ENCODE data around the gene DEF6. TPM values are rescaled to one million over a fixed set of nuclear protein-coding genes. Genes with fewer than 3 reads are reported as not detected.

DEF6 gene
- total and polyA plus RNA-seq, 2 of the 13 experiments (the other 11 are each of a cell fraction or from before 2014, with no cell fraction given), result 5.2 to 10.0 TPM

DNA sequence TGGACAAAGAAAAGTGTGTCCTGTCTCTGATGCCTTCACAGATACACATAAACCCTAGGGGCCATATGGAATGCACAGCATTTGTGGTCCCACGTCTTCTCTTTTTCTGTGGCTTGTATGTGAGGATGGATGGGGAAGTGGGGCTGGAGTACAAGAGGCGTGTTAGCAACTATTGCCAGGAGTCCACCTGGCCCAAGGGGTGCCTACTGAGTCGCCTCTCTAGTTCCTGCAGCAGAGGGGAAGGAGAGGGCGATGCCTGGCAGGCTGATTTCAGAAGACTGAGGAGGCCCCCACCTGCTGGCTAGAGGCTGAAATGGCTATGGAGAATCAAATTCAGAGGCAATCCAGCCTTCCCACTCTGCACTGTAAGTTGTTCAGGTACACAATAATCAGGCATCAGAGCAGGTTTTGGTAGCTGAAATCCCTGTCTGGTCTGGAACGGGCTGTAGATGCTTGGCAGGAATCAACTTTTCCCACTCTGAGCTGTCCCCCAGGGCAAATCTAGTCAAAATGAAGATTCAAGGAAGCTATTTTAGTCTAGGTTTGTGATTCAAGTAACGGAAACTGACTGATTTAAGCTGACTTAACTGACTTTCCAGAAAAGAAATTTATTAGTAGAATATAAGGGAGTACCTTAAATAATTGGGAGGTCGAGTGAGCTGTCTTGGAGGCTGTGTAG is 29.9 kb downstream of the DEF6 start (continued):
- TF ChIP-seq PHF21A (CRISPR knock-in tag; IDR thresholded peaks at IDR 0.05), result 0 out of 2 replicates have a peak, but pooled peaks have one; percentile 33
- TF ChIP-seq, protein P1, sequence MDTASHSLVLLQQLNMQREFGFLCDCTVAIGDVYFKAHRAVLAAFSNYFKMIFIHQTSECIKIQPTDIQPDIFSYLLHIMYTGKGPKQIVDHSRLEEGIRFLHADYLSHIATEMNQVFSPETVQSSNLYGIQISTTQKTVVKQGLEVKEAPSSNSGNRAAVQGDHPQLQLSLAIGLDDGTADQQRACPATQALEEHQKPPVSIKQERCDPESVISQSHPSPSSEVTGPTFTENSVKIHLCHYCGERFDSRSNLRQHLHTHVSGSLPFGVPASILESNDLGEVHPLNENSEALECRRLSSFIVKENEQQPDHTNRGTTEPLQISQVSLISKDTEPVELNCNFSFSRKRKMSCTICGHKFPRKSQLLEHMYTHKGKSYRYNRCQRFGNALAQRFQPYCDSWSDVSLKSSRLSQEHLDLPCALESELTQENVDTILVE (CRISPR knock-in tag; IDR thresholded peaks at IDR 0.05), result peak; percentile 67; the same call in 1 of the 2 replicates

DNA sequence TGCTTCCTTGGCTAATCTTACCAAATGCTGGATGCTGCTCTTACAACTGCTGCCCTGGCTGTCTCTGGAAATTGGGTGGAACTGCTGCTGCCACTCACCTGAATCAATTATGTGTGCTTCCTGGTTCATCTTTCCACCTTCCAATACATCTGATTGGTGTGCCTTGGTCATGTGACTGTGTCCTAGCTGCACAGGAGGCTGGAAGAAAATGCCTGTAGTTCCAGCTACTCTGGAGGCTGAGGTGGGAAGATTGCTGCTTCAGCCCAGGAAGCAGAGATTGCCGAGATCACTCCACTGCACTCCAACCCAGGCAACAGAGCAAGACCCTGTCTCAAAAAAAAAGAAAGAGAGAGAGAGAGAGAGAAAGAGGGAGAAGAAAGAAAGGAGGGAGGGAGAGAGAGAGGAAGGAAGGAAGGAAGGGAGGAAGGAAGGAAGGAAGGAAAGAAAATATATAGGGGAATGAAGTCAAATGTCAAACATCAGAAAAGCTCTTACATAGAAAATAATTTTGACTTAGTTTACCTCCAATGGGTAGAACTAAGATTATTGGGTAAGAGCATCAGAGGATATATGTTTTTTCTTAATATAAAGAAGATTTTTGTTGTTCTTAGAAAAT is 30.6 kb downstream of the DEF6 start:
- FAIRE-seq (no peak), ATAC-seq (peak; percentile 29), DNase-seq (ENCODE audit: low spot score) (peak; percentile 55)
- Histone ChIP-seq H3K9ac (ENCODE audit: insufficient read depth, low read depth, low read length) (no peak overlapping the region), H3K4me1 (ENCODE audit: insufficient read depth, low read length) (peaks cover 52% of the 10 kb centered on the region), H3K4me3 (replicated peaks in 1 of 3; ENCODE audit: insufficient read depth in 1 of 3, low read depth in 2 of 3, low read length in 3 of 3) (0 out of 6 replicates have a peak overlapping the region, but pooled peaks of 1 of the 3 experiments have one; percentile 12), H3K79me2 (ENCODE audit: insufficient read depth, low read length) (no peaks in the 10 kb centered on the region), H3K27me3 (ENCODE audit: control insufficient read depth in 1 of 2, insufficient read depth in 2 of 2, low read length in 2 of 2) (no peaks in the 10 kb centered on the region), H2AFZ (ENCODE audit: low read length) (no peak overlapping the region), H3K9me3 (ENCODE audit: low read length) (no peaks in the 10 kb centered on the region), H4K20me1 (ENCODE audit: insufficient read depth, low read length) (no peaks in the 10 kb centered on the region), H3K36me3 (replicated peaks in 1 of 2; ENCODE audit: control insufficient read depth in 1 of 2, insufficient read depth in 2 of 2, low read length in 2 of 2) (no peaks in the 10 kb centered on the region), H3K27ac (ENCODE audit: extremely low read length, insufficient read depth, low read length) (no peak overlapping the region), H3K4me2 (ENCODE audit: low read depth, low read length) (peak overlapping the region; percentile 65)
- POLR2A ChIA-PET, result interaction anchor here (1.1 to 1.4 kb wide), 5 partner anchors 9 to 107 kb away, joined by 3 to 9 read pairs (median 4); partner anchors contain the start of gene PPARD
- BruUV-seq (replicated peaks), result no TSS peak
- CTCF ChIA-PET (ENCODE audit: low intra/inter-chr PET ratio, low total read pairs), result interaction anchor here (1.5 to 4.4 kb wide), 2 partner anchors 31 to 34 kb away, joined by 18 to 35 read pairs; partner anchors contain the start of gene DEF6
- intact Hi-C loops (cut with micrococcal nuclease; ENCODE audit: unreplicated experiment), result no loop called here
- in situ Hi-C loops (cut with HindIII; ENCODE audit: extremely low pct_ligation_motif_present, low pct_unique_long_range_greater_than_20kb), result no loop called here
- 86% methylated on average over 1 of the region's 1 CpG for WGBS (ENCODE audit: low lambda C conversion rate)
- no peak for TF ChIP-seq ZNF207 (IDR thresholded peaks at IDR 0.05; ENCODE audit: borderline replicate concordance)
- peak; percentile 22 for TF ChIP-seq TEAD3 (CRISPR knock-in tag; optimal IDR thresholded peaks at IDR 0.05; ENCODE audit: borderline replicate concordance)
- 0 out of 2 replicates have a peak, but pooled peaks have one; percentile 32 for TF ChIP-seq ZNF550 (CRISPR knock-in tag; IDR thresholded peaks at IDR 0.05; ENCODE audit: borderline replicate concordance)
- TF ChIP-seq, protein P2, sequence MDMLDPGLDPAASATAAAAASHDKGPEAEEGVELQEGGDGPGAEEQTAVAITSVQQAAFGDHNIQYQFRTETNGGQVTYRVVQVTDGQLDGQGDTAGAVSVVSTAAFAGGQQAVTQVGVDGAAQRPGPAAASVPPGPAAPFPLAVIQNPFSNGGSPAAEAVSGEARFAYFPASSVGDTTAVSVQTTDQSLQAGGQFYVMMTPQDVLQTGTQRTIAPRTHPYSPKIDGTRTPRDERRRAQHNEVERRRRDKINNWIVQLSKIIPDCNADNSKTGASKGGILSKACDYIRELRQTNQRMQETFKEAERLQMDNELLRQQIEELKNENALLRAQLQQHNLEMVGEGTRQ (IDR thresholded peaks at IDR 0.05; ENCODE audit: low read depth, low read length), result peak; percentile 72
- TF ChIP-seq, protein P2 (CRISPR knock-in tag; IDR thresholded peaks at IDR 0.05; ENCODE audit: borderline replicate concordance), result peak; percentile 86; the same call in 1 of the 2 replicates
- no peak for TF ChIP-seq PTBP1 (IDR thresholded peaks at IDR 0.05; ENCODE audit: low read depth, low read length, poor library complexity, severe bottlenecking)
- TF ChIP-seq NFYC (CRISPR knock-in tag; IDR thresholded peaks at IDR 0.05), result peak; percentile 82
- TF ChIP-seq ELF1 (CRISPR knock-in tag; IDR thresholded peaks at IDR 0.05), result peak; percentile 63
- no peak; the same call in 1 of the 2 replicates for TF ChIP-seq KAT8 (CRISPR knock-in tag; IDR thresholded peaks at IDR 0.05)
- peak; percentile 4; the same call in 1 of the 2 replicates for TF ChIP-seq MIER3 (CRISPR knock-in tag; IDR thresholded peaks at IDR 0.05; ENCODE audit: borderline replicate concordance)
- TF ChIP-seq FOSL2 (CRISPR knock-in tag; IDR thresholded peaks at IDR 0.05), result no peak
- no peak for TF ChIP-seq ZNF329 (CRISPR knock-in tag; IDR thresholded peaks at IDR 0.05; ENCODE audit: low read depth)
- TF ChIP-seq RFXAP (CRISPR knock-in tag; IDR thresholded peaks at IDR 0.05; ENCODE audit: borderline replicate concordance), result no peak
- TF ChIP-seq ZNF30 (CRISPR knock-in tag; IDR thresholded peaks at IDR 0.05), result peak; percentile 61; the same call in 1 of the 2 replicates
- peak; percentile 82; the same call in 1 of the 2 replicates for TF ChIP-seq CBX5 (CRISPR knock-in tag; IDR thresholded peaks at IDR 0.05; ENCODE audit: borderline replicate concordance)
- peak; percentile 32; the same call in 1 of the 2 replicates for TF ChIP-seq ZNF331 (CRISPR knock-in tag; IDR thresholded peaks at IDR 0.05)
- TF ChIP-seq RAD51 (IDR thresholded peaks at IDR 0.05; ENCODE audit: borderline replicate concordance), result peak; percentile 72; the same call in 1 of the 2 replicates
- peak; percentile 26; the same call in 1 of the 2 replicates for TF ChIP-seq PHF8 (CRISPR knock-in tag; IDR thresholded peaks at IDR 0.05)
- TF ChIP-seq ZMYM4 (CRISPR knock-in tag; IDR thresholded peaks at IDR 0.05), result peak; percentile 61

Data from HepG2 (cell line).